A549 treated with AZD9567 at 1 μM for 4 hours (cell line): ENCODE data around the gene RANBP10. TPM values are rescaled to one million over a fixed set of nuclear protein-coding genes. Genes with fewer than 3 reads are reported as not detected.

Experiments
- total RNA-seq: library from RNA; stranded (reverse); fragments of 200-300 nt; extraction: Qiagen RNA extraction; gene quantifications from 5 replicates; pipeline ENCODE4 v1.2.3, GENCODE V29; 2022; ENCODE audit not compliant: insufficient read depth

The RANBP10 gene
- 9.5 to 10.9 TPM (median 10.2 TPM) in 5 replicates for total RNA-seq

GRCh38 chr16:67806428-67807147, at the start of gene RANBP10, which contains the start of gene TSNAXIP1:
TSS of gene RANBP10 (minus strand) at chr16:67806560. CDS start at chr16:67806536, 24 bp downstream.
TSS of gene TSNAXIP1 (plus strand) at chr16:67806889. CDS start at chr16:67807150, 261 bp downstream.

DNA sequence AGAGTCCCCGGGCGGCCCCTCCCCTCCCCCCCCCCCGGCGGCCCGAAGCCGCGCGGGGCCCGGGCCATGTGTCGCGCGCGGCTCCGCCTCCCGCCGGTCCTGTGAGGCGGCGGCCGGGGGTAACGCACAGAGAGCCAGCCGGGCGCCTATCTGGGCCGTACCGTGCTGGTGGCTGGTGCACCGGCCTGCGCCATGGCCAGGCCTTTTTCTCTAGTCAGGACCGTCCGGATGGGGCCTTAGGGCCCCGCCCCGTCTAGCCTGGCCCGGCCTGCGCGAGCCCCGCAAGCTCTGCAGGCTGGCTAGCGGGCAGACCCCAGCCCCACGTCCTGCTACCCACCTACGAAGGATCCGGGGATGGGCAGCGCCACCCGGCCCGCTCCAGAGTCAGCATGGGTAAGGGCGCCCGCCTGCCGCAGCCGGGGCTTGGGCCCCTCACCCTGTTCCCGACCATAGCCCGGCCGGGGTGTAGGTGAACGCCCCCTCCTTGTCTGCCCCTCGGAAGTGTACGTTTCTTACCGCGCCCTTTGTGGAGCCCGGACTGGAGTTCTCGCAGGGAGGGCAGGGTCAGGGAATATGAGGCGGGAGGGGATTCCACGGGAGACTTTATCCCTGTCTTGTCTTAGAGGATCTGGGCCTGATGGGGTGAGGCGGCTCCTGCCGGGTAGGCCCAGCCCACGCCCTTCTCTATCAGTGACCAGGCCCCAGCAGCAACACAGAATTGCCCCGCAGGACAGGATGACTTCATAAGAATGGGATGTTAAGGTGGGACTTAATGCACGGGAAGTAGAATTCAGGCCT, 40.9 kb upstream of the RANBP10 start, which contains the start of gene CENPT:
CENPT (minus strand) TSS at position 630 of the 798 bp plus-strand sequence. CDS start 13,834 bp downstream, outside the sequence.

DNA sequence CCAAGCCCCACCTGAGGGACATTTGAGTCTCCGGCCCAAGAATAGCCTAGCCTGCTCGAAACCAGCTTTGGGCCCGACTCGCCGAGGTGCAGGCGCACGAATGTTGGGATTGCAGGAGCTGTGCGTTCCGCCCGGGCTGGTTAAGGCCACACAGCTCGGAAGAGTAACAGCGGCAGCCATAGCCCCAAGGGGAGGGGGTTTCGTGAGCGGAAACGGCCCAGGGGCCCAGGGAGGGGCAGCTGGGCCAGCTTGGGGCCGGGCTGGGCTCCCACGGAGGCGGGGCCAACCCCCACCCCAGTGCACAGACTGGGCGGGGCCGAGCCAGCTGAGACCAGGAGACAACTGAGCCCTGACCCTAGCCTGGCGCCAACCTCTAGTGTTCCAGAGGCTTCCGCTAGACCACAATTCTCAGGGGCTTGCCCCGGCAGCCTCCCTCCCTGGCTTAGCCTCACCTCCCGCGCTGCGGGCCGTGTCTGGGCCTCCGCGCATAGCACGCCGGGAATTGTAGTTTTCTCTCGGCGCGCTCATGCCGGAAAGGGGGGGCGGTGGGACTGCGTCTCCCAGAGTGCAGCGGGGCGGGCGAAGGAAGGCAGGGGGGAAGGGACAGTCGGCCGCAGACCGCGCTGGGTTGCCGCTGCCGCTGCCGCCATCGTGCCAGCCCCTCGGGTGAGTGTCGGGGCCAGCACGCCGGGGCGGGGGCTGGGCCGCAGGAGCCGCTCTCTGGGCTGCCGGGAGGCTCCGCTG, 40.1 kb upstream of the RANBP10 start, which contains the start of gene NUTF2:
NUTF2 (plus strand) TSS at position 614 of the 744 bp plus-strand sequence. CDS start 18,198 bp downstream, outside the sequence.

GRCh38 chr16:67841816-67842508, 35.6 kb upstream of the RANBP10 start, which contains the start of gene THAP11:
TSS of gene THAP11 (plus strand) at chr16:67842320. CDS start at chr16:67842555, 235 bp downstream.

GRCh38 chr16:67719048-67719777, 87.1 kb downstream of the RANBP10 start, which contains the start of gene GFOD2:
TSS of gene GFOD2 (minus strand) at chr16:67719316. CDS start at chr16:67685715, 33,601 bp downstream.

Other genes with a start within 250 kb of the RANBP10 start
- gene CTCF, start 244.0 kb downstream of the RANBP10 start, total RNA-seq = 32.8 to 40.3 TPM (median 34.0 TPM) in 5 replicates
- 0.62 to 2.4 TPM (median 2.1 TPM) in 5 replicates for gene CARMIL2, start 161.4 kb downstream of the RANBP10 start, total RNA-seq
- gene ACD, start 146.3 kb downstream of the RANBP10 start, total RNA-seq = 34.7 to 38.7 TPM (median 36.6 TPM) in 5 replicates
- gene PARD6A, start 145.6 kb downstream of the RANBP10 start, total RNA-seq = 1.8 to 2.2 TPM (median 2.1 TPM) in 4 of 5 replicates, not detected in the other
- 3.3 to 12.0 TPM (median 10.3 TPM) in 5 replicates for gene ENKD1, start 139.8 kb downstream of the RANBP10 start, total RNA-seq
- gene C16orf86, start 139.7 kb downstream of the RANBP10 start, total RNA-seq = 0.10 to 0.20 TPM in 2 of 5 replicates, not detected in the others
- gene GFOD2, start 87.2 kb downstream of the RANBP10 start, total RNA-seq = 8.9 to 18.3 TPM (median 17.8 TPM) in 5 replicates
- gene TSNAXIP1, start 329 bp upstream of the RANBP10 start, total RNA-seq = 0.33 to 0.85 TPM (median 0.43 TPM) in 4 of 5 replicates, not detected in the other
- gene THAP11, start 35.8 kb upstream of the RANBP10 start, total RNA-seq = 23.4 to 41.0 TPM (median 38.1 TPM) in 5 replicates
- gene NUTF2, start 40.4 kb upstream of the RANBP10 start, total RNA-seq = 234 to 376 TPM (median 237 TPM) in 5 replicates
- gene CENPT, start 41.1 kb upstream of the RANBP10 start, total RNA-seq = 27.5 to 32.3 TPM (median 31.8 TPM) in 5 replicates
- 38.5 to 68.1 TPM (median 65.8 TPM) in 5 replicates for gene EDC4, start 66.5 kb upstream of the RANBP10 start, total RNA-seq
- gene NRN1L, start 78.3 kb upstream of the RANBP10 start, total RNA-seq = 0.29 to 0.37 TPM in 2 of 5 replicates, not detected in the others
- 11.1 to 20.4 TPM (median 15.9 TPM) in 5 replicates for gene PSKH1, start 86.7 kb upstream of the RANBP10 start, total RNA-seq
- gene CTRL, start 125.3 kb upstream of the RANBP10 start, total RNA-seq = 1.3 to 3.3 TPM (median 1.8 TPM) in 5 replicates
- gene PSMB10, start 130.3 kb upstream of the RANBP10 start, total RNA-seq = 33.9 to 55.6 TPM (median 53.0 TPM) in 5 replicates
- gene LCAT, start 137.6 kb upstream of the RANBP10 start, total RNA-seq = 3.2 to 14.0 TPM (median 12.7 TPM) in 5 replicates
- 20.5 to 37.5 TPM (median 34.2 TPM) in 5 replicates for gene SLC12A4, start 162.1 kb upstream of the RANBP10 start, total RNA-seq
- not detected in 5 replicates for gene DPEP3, start 173.9 kb upstream of the RANBP10 start, total RNA-seq
- not detected in 5 replicates for gene DPEP2, start 192.9 kb upstream of the RANBP10 start, total RNA-seq
- not detected in 5 replicates for gene DPEP2NB, start 209.4 kb upstream of the RANBP10 start, total RNA-seq
- gene DDX28, start 216.7 kb upstream of the RANBP10 start, total RNA-seq = 17.5 to 22.0 TPM (median 21.0 TPM) in 5 replicates
- 14.9 to 17.4 TPM (median 15.9 TPM) in 5 replicates for gene DUS2, start 216.7 kb upstream of the RANBP10 start, total RNA-seq